22Rv1 (cell line): ENCODE measurements around the gene CKS2.

Experiments
- CTCF ChIP-seq: fragments of 450-650 bp; IDR thresholded peaks from 2 replicates; pipeline ENCODE4 v1.5.1; 2017; ENCODE audit warnings: mild to moderate bottlenecking
- ZFX ChIP-seq: fragments of 450-650 bp; IDR thresholded peaks from 2 replicates; pipeline ENCODE4 v1.6.1; 2017; ENCODE audit warnings: antibody characterized with exemption, borderline replicate concordance

GRCh38 chr9:89312222-89312571 lies 1.2 kb downstream of the CKS2 start:
- no peak for TF ChIP-seq CTCF
- no peak for TF ChIP-seq ZFX
